AG09309 (cell line): ENCODE measurements around the gene RNF223.

Experiments used
- DNase-seq: peaks from one replicate; pipeline ENCODE4 v3.0.0-alpha.2; 2010; ENCODE audit warnings: low read depth
- H3K4me3 ChIP-seq: 2 replicates; pipeline ENCODE4 v1.5.1; 2011; ENCODE audit warnings: mild to moderate bottlenecking, low read depth, low read length, moderate library complexity; ENCODE audit not compliant: control insufficient read depth
- TF ChIP-seq, protein P1 (sequence below): IDR thresholded peaks from 2 replicates; pipeline ENCODE4 v1.5.1; 2011; ENCODE audit warnings: mild to moderate bottlenecking, low read depth, low read length, inconsistent platforms; ENCODE audit not compliant: insufficient read depth, control insufficient read depth; ENCODE audit errors: missing control alignments

The RNF223 gene

GRCh38 chr1:1119272-1119890 lies 45.3 kb upstream of the RNF223 start:
- DNase-seq, result no peak
- H3K4me3 ChIP-seq, result no peak overlapping the region
- TF ChIP-seq, protein P1, sequence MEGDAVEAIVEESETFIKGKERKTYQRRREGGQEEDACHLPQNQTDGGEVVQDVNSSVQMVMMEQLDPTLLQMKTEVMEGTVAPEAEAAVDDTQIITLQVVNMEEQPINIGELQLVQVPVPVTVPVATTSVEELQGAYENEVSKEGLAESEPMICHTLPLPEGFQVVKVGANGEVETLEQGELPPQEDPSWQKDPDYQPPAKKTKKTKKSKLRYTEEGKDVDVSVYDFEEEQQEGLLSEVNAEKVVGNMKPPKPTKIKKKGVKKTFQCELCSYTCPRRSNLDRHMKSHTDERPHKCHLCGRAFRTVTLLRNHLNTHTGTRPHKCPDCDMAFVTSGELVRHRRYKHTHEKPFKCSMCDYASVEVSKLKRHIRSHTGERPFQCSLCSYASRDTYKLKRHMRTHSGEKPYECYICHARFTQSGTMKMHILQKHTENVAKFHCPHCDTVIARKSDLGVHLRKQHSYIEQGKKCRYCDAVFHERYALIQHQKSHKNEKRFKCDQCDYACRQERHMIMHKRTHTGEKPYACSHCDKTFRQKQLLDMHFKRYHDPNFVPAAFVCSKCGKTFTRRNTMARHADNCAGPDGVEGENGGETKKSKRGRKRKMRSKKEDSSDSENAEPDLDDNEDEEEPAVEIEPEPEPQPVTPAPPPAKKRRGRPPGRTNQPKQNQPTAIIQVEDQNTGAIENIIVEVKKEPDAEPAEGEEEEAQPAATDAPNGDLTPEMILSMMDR, result no peak

DNA sequence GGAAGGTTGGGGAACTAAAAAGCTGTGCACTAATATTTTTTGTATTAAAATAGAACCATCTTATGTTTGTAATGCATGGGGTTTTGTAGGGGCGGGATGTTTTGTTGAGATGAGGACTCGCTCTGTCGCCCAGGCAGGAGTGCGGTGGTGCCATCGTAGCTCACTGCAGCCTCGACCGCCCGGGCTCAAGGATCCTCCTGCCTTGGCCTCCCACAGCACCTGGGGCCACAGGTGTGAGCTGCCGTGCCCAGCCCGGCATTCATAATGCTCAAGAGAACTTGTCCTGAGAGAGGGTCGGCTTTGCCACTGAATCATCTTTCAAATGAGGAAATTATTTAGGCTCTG lies 44.7 kb upstream of the RNF223 start:
- DNase-seq, result no peak
- TF ChIP-seq, protein P1, result no peak
- H3K4me3 ChIP-seq, result no peak overlapping the region

DNA sequence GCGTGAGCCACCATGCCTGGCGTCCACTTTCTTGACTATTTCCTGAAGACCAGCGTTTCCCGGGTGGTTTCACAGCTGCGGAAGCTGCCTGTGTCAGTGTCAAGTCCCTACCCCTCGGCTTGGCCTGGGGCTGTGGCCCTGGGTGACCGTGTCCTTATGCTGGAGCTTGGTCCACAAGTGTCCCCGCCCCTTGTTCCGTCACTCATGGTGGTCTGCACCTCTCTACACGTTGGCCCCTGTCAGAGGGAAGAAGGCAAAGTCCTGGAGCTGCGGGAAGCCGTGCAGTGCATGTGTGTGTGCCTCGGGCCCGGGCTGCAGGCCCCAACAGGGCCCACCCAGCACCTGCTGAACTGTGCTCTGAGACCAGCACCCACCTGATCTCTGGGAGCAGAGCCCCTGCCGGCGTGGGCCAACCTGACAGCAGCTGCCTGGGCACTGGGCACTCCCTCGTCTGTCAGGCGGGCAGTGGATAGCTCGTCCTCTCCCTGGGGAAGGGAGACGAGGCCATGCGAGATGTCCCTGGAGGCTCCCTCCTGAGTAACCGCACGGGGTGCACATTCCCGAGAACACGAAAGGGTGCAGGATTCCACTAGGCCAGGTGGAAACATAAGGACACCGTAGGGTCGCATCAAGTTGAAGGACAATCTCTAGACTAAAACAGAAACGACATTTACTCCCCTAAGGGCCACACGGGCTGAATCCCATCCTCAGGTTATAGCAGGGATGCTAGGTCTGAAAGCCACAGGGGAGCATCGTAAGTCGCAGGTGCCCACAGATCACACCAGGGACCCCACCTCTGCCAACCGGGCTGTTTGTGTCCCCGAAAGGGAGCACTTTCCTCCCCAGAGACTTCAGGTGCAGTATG lies 44.1 kb upstream of the RNF223 start:
- no peak for DNase-seq
- H3K4me3 ChIP-seq, result no peak overlapping the region
- TF ChIP-seq, protein P1, result no peak

DNA sequence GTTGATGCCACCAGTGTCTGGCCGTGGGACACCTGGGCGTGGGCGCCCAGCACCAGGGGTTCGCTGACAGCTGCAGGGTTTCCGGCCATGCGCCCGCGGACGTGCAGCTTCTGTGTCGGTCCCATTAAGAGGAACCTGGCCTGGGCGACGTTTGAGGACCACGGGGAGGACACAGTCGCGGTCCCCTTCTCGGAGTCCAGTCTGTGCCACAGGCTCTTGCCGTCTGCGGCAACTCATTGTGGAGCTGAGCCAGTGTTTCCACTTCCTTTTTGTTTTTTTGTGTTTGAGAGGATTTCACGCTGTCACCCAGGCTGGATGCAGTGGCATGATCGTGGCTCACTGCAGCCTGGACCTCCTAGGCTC lies 43.3 kb upstream of the RNF223 start:
- TF ChIP-seq, protein P1, result no peak
- no peak overlapping the region for H3K4me3 ChIP-seq
- DNase-seq, result no peak

DNA sequence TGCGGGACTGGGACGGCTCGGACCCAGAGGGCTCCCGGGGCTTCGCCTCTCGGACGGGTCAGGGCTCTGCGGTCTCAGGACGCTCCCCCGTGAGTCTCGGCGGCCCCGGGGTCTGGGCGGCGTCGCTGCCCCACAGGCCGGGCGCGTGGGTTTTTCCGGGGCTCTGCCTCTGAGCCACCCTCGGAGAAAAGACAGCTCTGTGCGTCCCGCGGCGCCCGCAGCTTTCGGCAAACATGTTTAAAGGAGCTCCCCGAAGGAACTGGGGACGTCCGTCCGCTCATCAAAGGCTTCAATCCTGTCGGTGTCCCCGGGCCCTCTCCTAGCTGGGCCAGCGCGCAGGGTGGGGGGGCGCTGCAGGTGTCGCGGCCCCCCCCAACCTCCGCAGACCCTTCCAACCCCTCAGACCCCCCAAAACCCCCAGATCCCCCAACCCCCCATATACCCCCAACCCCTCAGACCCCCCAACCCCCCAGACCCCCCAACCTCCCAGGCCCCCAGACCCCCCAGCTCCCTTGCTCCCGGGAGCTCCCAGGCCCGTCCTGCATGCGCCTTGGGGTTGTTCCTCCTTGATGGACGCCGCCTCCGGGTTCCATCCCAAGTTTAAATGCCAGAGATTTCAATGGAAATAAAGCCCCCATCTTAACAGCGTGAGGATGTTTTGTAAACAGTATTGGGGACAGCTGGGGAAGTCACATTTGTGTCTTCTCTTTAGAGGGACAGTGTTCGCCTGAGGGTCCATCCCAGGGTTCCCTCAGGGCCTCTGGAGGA lies 42.8 kb upstream of the RNF223 start:
- peak overlapping the region; percentile 52 for H3K4me3 ChIP-seq
- TF ChIP-seq, protein P1, result no peak
- no peak for DNase-seq

GRCh38 chr1:1115786-1116700 lies 41.9 kb upstream of the RNF223 start, which contains the start of gene C1orf159:
TSS of gene C1orf159 (minus strand) at chr1:1116089. CDS start at chr1:1091543, 24,546 bp downstream.
- peak; percentile 86 for DNase-seq
- peak within 1 kb of the TSS; percentile 58 for H3K4me3 ChIP-seq
- TF ChIP-seq, protein P1, result no peak
